Measurements from ENCODE around the gene EMC9. TPM values are rescaled to one million over a fixed set of nuclear protein-coding genes. Genes with fewer than 3 reads are reported as not detected.

Gene EMC9
- total RNA-seq, 1 donor from 2014 or later: 18.5 TPM

DNA sequence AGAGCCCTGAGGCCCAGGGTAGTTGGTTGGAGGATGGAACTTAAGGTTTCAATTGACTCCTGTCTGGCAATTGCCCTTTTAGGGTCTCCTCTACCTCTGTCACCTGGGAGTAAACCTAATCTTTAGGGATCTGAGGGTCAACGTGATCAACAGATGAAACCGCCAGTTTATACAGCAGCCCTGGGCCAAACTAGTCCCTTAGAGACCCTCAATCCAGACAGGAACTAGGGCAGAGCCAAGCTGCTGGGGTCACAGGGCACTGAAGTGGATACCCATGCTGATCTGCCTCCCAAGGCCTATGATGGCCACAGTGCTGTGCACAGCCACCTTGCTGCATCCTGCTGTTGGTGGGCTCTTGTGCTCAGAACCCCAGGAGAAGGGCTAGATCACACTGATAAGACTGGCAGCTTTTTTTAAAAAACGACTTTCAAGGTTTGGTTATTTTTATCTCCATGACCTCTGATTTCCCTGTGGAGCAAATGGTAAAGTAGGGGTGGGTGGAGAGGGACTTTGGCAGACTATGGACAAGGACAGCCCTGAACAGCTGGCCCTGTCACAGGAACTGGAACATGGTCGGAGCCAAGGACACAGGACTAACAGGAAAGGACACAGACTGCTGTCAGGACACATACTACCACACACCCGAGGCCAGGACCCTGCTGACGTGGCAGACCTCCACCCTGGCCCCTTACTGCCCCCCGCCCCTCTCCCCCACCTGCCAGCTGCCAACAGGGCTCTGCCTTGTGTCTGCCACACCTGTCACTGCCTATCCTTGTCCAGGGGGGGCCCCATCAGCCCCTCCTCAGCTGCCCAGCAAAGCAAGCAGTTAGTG lies 10.5 kb downstream of the EMC9 start:
- H3K36me3 Mint-ChIP-seq (ENCODE audit: low read depth, unreplicated experiment): no peaks in the 10 kb centered on the region
- H3K27me3 Mint-ChIP-seq (ENCODE audit: low read depth, unreplicated experiment): peaks cover 8% of the 10 kb centered on the region
- no peaks in the 10 kb centered on the region for H3K36me3 ChIP-seq (ENCODE audit: insufficient read depth, low read length)
- H3K4me3 ChIP-seq (ENCODE audit: insufficient read depth, low read depth, low read length): no peak overlapping the region
- peaks cover 3% of the 10 kb centered on the region for H3K4me1 ChIP-seq (ENCODE audit: insufficient read depth, low read length)
- TF ChIP-seq EZH2 (IDR thresholded peaks at IDR 0.05; ENCODE audit: insufficient read depth, low read length): no peak
- TF ChIP-seq, protein P1, sequence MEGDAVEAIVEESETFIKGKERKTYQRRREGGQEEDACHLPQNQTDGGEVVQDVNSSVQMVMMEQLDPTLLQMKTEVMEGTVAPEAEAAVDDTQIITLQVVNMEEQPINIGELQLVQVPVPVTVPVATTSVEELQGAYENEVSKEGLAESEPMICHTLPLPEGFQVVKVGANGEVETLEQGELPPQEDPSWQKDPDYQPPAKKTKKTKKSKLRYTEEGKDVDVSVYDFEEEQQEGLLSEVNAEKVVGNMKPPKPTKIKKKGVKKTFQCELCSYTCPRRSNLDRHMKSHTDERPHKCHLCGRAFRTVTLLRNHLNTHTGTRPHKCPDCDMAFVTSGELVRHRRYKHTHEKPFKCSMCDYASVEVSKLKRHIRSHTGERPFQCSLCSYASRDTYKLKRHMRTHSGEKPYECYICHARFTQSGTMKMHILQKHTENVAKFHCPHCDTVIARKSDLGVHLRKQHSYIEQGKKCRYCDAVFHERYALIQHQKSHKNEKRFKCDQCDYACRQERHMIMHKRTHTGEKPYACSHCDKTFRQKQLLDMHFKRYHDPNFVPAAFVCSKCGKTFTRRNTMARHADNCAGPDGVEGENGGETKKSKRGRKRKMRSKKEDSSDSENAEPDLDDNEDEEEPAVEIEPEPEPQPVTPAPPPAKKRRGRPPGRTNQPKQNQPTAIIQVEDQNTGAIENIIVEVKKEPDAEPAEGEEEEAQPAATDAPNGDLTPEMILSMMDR (IDR thresholded peaks at IDR 0.05; ENCODE audit: insufficient read depth, low read depth, low read length): no peak
- no peak overlapping the region for H3K9ac ChIP-seq (ENCODE audit: low read length)
- no peaks in the 10 kb centered on the region for H3K9me3 Mint-ChIP-seq (ENCODE audit: unreplicated experiment)
- H2AFZ ChIP-seq (ENCODE audit: low read depth, low read length): no peak overlapping the region
- no peaks in the 10 kb centered on the region for H3K9me3 ChIP-seq (ENCODE audit: insufficient read depth, low read depth, low read length)
- peaks cover 2% of the 10 kb centered on the region for H3K4me1 Mint-ChIP-seq (ENCODE audit: low read depth, unreplicated experiment)
- H3K4me2 ChIP-seq (ENCODE audit: low read length): no peak overlapping the region
- no peaks in the 10 kb centered on the region for H3K79me2 ChIP-seq (ENCODE audit: insufficient read depth, low read length)
- no peak overlapping the region for H3K4me3 Mint-ChIP-seq (ENCODE audit: unreplicated experiment)
- DNase-seq (ENCODE audit: low read depth) (no peak), FAIRE-seq (no peak)
- no peaks in the 10 kb centered on the region for H4K20me1 ChIP-seq (ENCODE audit: insufficient read depth, low read length)
- H3K27ac ChIP-seq (ENCODE audit: low read depth, low read length): no peak overlapping the region
- H3K27ac Mint-ChIP-seq (ENCODE audit: unreplicated experiment): no peak overlapping the region
- H3K27me3 ChIP-seq (ENCODE audit: insufficient read depth, low read length): no peaks in the 10 kb centered on the region

DNA sequence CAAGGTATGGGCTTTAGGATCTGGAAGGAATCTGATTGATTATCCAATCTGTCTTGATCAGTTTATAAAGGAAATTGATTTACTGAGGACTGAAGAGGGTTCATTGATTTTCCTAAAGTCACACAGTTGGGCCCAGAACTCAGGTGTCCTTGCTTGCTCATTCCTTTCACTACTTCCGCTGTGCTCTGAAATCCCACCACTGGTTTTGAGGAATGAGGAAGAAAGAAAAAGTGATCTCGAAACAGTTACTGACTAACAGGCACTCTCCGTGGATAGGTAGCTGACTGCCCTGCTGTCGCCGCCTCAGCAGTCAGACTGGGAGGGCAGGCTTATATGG lies 11.0 kb downstream of the EMC9 start, which contains the start of gene FITM1:
Gene FITM1, plus strand, starts transcription at position 280 of the 337 bp plus-strand sequence. CDS start 905 bp downstream, outside the sequence.
- TF ChIP-seq EZH2 (IDR thresholded peaks at IDR 0.05; ENCODE audit: insufficient read depth, low read length): no peak
- TF ChIP-seq, protein P1 (IDR thresholded peaks at IDR 0.05; ENCODE audit: insufficient read depth, low read depth, low read length): no peak
- Histone ChIP-seq H3K4me3 (ENCODE audit: insufficient read depth, low read depth, low read length) (no peak within 1 kb of the TSS), H3K27ac (ENCODE audit: low read depth, low read length) (no peak within 1 kb of the TSS), H3K36me3 (ENCODE audit: insufficient read depth, low read length) (no peaks in the 10 kb centered on the region), H3K79me2 (ENCODE audit: insufficient read depth, low read length) (no peaks in the 10 kb centered on the region), H4K20me1 (ENCODE audit: insufficient read depth, low read length) (no peaks in the 10 kb centered on the region), H3K9me3 (ENCODE audit: insufficient read depth, low read depth, low read length) (no peaks in the 10 kb centered on the region), H3K4me2 (ENCODE audit: low read length) (no peak within 1 kb of the TSS), H3K27me3 (ENCODE audit: insufficient read depth, low read length) (no peaks in the 10 kb centered on the region), H2AFZ (ENCODE audit: low read depth, low read length) (no peak within 1 kb of the TSS), H3K9ac (ENCODE audit: low read length) (no peak within 1 kb of the TSS), H3K4me1 (ENCODE audit: insufficient read depth, low read length) (peaks cover 2% of the 10 kb centered on the region)
- Mint-ChIP-seq H3K27me3 (ENCODE audit: low read depth, unreplicated experiment) (peaks cover 8% of the 10 kb centered on the region), H3K9me3 (ENCODE audit: unreplicated experiment) (no peaks in the 10 kb centered on the region), H3K36me3 (ENCODE audit: low read depth, unreplicated experiment) (no peaks in the 10 kb centered on the region), H3K27ac (ENCODE audit: unreplicated experiment) (no peak within 1 kb of the TSS), H3K4me1 (ENCODE audit: low read depth, unreplicated experiment) (peaks cover 2% of the 10 kb centered on the region), H3K4me3 (ENCODE audit: unreplicated experiment) (no peak within 1 kb of the TSS)
- DNase-seq (ENCODE audit: low read depth) (no peak), FAIRE-seq (no peak)

DNA sequence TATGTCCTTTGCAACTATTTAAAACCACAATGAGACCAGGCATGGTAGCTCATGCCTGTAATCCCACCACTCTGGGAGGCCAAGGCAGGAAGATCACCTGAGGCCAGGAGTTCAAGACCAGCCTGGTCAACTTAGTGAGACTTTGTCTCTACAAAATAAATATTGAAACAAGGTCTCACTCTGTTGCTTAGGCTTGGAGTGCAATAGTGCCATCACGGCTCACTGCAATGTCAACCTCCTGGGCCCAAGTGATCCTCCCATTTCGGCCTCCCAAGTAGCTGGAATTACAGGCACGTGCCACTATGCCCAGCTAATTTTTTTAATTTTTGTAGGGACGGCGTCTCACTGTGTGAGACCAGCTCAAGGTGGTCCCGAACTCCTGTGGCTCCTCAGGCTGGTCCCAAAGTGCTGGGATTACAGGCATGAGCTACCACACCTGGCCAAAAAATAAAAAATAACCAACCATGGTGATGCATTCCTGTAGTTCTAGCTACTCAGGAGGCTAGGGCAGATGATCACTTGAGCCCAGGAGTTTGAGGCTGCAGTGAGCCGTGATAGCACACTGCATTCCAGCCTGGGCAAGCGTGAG lies 11.9 kb downstream of the EMC9 start:
- no peak for TF ChIP-seq EZH2 (IDR thresholded peaks at IDR 0.05; ENCODE audit: insufficient read depth, low read length)
- TF ChIP-seq, protein P1 (IDR thresholded peaks at IDR 0.05; ENCODE audit: insufficient read depth, low read depth, low read length): no peak
- no peaks in the 10 kb centered on the region for H3K36me3 Mint-ChIP-seq (ENCODE audit: low read depth, unreplicated experiment)

More for the DNA sequence above, 11.9 kb downstream of the EMC9 start:
- Histone ChIP-seq H3K9ac (ENCODE audit: low read length) (no peak overlapping the region), H3K9me3 (ENCODE audit: insufficient read depth, low read depth, low read length) (no peaks in the 10 kb centered on the region), H3K4me2 (ENCODE audit: low read length) (no peak overlapping the region), H3K79me2 (ENCODE audit: insufficient read depth, low read length) (no peaks in the 10 kb centered on the region), H3K4me1 (ENCODE audit: insufficient read depth, low read length) (no peaks in the 10 kb centered on the region), H3K27me3 (ENCODE audit: insufficient read depth, low read length) (no peaks in the 10 kb centered on the region), H3K36me3 (ENCODE audit: insufficient read depth, low read length) (no peaks in the 10 kb centered on the region), H3K4me3 (ENCODE audit: insufficient read depth, low read depth, low read length) (no peak overlapping the region), H3K27ac (ENCODE audit: low read depth, low read length) (no peak overlapping the region), H2AFZ (ENCODE audit: low read depth, low read length) (no peak overlapping the region), H4K20me1 (ENCODE audit: insufficient read depth, low read length) (no peaks in the 10 kb centered on the region)
- FAIRE-seq (no peak), DNase-seq (ENCODE audit: low read depth) (no peak)
- no peak overlapping the region for H3K4me3 Mint-ChIP-seq (ENCODE audit: unreplicated experiment)
- H3K9me3 Mint-ChIP-seq (ENCODE audit: unreplicated experiment): no peaks in the 10 kb centered on the region
- H3K27ac Mint-ChIP-seq (ENCODE audit: unreplicated experiment): no peak overlapping the region
- H3K27me3 Mint-ChIP-seq (ENCODE audit: low read depth, unreplicated experiment): peaks cover 8% of the 10 kb centered on the region
- peaks cover 2% of the 10 kb centered on the region for H3K4me1 Mint-ChIP-seq (ENCODE audit: low read depth, unreplicated experiment)
